ENCODE data around the gene ZNF524.

ZNF524 gene

GRCh38 chr19:55598719-55599467, 1.2 kb upstream of the ZNF524 start:
- Histone ChIP-seq H3K4me3 (peak overlapping the region; percentile 60 to 94 (median 72)), H3K27ac (peak overlapping the region; percentile 57 to 99 (median 97))

DNA sequence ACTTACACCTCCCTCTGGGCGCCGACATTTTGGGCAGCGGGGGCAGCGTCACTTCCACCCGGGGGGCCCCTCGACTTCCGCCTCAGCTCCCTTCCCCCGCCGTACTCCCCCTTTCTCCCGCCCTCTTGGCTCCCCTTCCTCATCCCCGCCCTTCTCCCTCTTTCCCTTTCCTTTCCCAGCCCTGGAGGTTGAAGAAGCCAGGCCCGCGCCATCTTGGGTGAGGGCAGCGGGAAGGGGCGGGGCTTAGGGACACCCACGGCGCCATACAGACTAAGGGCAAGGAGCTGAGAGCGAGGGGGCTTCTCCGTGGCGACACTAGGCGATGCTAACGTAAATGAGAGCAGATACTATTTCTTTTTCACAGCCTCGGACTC, 633 bp upstream of the ZNF524 start, which contains the start of gene FIZ1:
Gene FIZ1, minus strand, starts transcription at position 50 of the 374 bp plus-strand sequence. CDS start 1,652 bp downstream, outside the sequence.
- Histone ChIP-seq H3K27ac (peak within 1 kb of the TSS; percentile 84 to 99 (median 97)), H3K4me3 (peak within 1 kb of the TSS; percentile 60 to 94 (median 72))

DNA sequence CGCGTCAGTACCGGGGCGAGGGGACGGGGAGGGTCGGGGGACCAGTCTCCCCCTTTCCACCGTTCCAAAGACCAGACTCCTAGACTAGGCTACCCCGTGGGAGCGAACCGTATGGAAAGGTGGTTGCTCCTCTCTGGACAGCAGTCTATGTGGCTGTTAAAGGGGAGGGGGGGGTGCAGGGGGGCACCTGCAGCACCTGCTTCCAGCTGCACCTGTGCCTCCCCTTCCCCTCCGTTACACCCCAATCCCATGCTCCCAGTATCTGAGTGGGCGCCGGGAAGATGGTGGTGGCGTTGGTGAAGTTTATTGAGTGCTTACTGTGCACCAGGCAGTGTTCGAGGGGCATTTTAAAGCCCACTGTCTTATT, 557 bp downstream of the ZNF524 start:
- peak overlapping the region; percentile 84 to 99 (median 97) for H3K27ac ChIP-seq
- peak overlapping the region; percentile 60 to 94 (median 72) for H3K4me3 ChIP-seq

- Histone ChIP-seq H3K4me3 (peak overlapping the region; percentile 60 to 94 (median 72)), H3K27ac (peak overlapping the region in 20 of 21 experiments; percentile 4 to 99 (median 97))
Observed at GRCh38 chr19:55601084-55601483, 996 bp downstream of the ZNF524 start.

GRCh38 chr19:55602104-55603001, 2.3 kb downstream of the ZNF524 start:
- Histone ChIP-seq H3K27ac (peak overlapping the region in 6 of 21 experiments; percentile 5 to 99 (median 98)), H3K4me3 (no peak overlapping the region)

DNA sequence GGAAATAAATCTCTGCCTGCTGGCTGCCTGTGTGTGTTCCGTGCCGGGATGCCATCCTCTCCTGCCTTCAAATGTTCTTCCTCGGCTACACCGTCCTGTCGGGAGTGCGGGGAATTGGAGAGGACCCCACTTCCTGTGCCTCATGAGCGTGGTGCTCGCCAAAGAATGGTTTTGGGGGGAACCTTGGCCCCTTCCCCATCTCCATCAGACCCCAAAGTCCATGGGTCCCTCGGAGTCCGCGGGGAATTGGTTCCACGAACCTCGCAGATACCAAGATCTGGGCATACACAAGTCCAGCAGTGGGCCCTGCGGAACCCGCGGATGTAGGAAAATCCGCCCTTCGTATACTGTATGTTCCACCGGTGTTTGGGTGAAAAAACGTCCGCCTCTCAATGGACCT, 3.0 kb downstream of the ZNF524 start:
- Histone ChIP-seq H3K4me3 (no peak overlapping the region), H3K27ac (peak overlapping the region in 1 of 21 experiments; percentile 5)

GRCh38 chr19:55603581-55604292, 3.6 kb downstream of the ZNF524 start:
- Histone ChIP-seq H3K27ac (peak overlapping the region in 14 of 21 experiments; percentile 94 to 100 (median 97)), H3K4me3 (peak overlapping the region in 2 of 7 experiments; percentile 87 to 92)

DNA sequence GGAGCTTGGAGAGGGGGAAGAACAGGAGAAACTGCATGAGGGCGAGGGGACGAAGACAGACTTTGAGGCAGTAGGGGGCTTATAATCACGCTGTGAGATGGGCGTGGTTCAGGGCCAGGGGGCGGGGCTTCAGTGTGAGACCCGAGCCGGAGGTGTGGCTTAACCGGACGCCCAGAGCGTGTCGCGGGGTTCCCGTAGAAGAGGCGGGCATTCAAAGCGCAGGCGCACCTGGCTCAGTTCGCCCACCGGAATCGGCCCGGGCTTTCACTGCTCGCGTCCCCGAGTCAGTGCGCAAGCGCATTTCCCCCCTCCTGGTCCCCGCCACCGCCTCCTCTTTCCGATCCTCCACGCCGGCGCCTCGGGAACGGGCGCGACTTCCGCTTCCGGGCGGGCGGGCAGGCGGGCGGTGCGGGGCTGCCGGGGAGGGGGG, 5.1 kb downstream of the ZNF524 start:
- Histone ChIP-seq H3K4me3 (peak overlapping the region; percentile 69 to 97 (median 87)), H3K27ac (peak overlapping the region; percentile 83 to 100 (median 96))

DNA sequence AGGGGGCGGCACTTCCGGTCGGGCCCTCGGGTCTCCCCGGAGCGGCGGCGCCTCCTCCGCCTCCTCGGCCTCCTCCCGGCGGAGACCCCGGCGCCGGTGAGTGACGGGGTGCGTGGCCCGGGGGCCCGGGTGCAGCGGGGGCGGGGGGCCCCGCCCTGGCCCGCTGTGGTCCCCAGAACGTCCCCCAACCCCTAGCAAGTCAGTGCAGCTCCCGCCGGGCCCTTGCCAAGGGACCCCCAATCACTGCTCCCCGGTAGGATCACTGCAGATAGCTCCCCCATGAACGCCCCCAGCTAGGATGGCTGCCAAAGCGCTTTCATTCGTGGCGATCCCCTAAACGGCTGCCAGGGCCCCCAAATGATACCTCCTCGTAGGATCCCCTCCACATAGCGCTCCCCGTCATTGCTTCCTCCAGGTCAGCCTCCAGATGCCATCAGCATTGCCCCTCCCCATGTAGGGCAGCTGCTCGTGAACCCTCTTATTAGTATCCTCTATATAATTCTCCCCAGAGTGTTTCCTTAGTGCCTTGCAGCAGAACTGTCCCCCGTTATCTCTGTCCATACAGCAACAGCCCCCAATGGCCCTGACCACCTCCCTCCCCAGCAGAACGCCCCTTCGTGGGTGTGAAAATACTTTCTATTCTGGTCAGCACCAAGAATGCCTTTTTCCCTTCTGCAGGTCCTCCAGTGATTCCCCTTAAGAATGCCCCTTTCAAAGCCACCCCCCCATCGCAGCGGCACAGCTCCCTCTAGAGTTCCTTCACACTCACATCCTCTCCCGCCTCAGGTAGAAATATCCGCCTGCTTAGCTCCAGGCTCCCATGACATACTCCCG, 5.8 kb downstream of the ZNF524 start, which contains the start of gene ZNF865:
Gene ZNF865, plus strand, starts transcription at position 11 of the 834 bp plus-strand sequence. CDS start 7,972 bp downstream, outside the sequence.
- peak within 1 kb of the TSS; percentile 69 to 97 (median 87) for H3K4me3 ChIP-seq
- peak within 1 kb of the TSS; percentile 83 to 100 (median 96) for H3K27ac ChIP-seq

DNA sequence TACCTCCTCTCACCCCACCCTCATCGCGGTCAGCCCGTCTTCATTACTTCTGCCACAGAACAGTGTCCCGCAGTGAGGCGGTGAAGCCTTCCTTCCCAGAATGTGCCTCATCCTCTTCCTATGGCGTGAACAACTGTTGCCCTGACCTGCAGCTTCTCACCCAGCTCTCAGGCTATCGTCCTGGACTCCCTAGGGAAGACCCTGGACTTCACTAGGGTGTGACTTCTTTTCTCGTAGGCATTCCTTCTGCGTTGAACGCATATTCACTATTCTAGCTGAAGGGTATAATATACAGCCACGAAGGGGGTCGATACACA, 6.3 kb downstream of the ZNF524 start:
- H3K4me3 ChIP-seq: peak overlapping the region in 6 of 7 experiments; percentile 69 to 97 (median 87)
- H3K27ac ChIP-seq: peak overlapping the region in 19 of 21 experiments; percentile 83 to 100 (median 97)

GRCh38 chr19:55606817-55607216, 6.7 kb downstream of the ZNF524 start:
- Histone ChIP-seq H3K27ac (peak overlapping the region in 12 of 21 experiments; percentile 93 to 100 (median 97)), H3K4me3 (peak overlapping the region in 2 of 7 experiments; percentile 87 to 97)

DNA sequence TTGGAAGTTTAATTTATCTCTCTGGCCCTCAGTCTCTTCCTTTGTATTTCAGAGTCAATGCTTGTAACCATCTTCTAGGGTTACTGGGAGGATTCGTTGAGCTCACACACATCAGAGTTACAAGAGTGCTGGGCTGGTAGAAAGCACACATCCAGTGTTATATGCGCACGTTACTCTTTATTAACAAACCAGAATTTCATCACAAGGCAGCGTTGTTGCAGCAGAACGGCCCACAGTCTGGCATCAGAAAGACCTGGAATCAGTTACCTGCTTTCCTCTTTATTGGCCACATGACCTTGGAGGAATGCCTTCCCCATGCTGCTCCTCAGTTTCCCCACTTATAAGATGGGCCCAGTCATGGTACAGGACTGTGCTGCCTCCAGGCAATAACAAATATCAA, 9.2 kb downstream of the ZNF524 start:
- Histone ChIP-seq H3K4me3 (no peak overlapping the region), H3K27ac (no peak overlapping the region)

GRCh38 chr19:55611300-55611982, 11.4 kb downstream of the ZNF524 start:
- Histone ChIP-seq H3K27ac (peak overlapping the region in 1 of 21 experiments; percentile 22), H3K4me3 (no peak overlapping the region)

DNA sequence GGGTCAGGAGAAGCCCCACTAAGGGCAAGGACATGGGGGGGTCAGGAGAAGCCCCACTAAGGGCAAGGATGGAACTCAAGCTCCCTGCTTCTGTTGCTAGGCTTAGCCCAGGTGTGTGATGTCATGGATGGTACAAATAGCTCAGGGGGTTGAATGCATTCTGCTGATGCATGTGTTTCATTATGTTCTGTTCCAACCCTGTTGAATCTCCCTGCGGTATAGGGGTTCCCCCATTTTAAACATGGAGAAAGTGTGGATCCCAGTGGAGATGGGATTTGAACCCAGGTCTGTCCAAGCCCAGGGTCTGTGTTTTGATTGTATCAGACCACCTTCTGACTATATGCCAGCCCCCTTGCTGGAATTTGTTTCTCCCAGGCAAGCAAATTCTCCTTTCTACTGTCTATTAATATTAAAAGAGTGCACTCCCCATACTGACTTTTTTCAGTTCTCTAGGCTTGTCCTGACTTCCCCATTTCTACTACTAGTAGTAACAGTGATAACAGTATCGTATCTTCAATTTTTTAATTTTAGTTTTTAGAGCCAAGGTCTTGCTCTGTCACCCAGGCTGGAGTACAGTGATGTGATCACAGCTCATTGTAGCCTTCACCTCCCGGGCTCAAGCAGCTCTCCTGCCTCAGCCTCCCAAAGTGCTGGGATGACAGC, 12.0 kb downstream of the ZNF524 start:
- no peak overlapping the region for H3K27ac ChIP-seq
- H3K4me3 ChIP-seq: no peak overlapping the region

DNA sequence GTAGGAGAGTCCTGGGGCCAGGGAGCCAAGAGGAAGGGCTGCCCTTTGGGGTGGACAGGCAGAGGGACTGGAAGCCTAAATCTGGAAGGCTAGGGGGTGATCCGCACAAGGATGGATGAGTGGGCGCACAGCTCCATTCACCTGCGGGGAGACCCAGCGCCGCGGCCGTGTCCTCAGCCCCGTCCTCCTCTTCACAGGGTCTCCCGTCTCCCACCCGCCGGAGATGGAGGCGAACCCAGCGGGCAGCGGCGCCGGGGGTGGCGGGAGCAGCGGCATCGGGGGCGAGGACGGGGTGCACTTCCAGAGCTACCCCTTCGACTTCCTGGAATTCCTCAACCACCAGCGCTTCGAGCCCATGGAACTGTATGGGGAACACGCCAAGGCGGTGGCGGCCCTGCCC, 13.3 kb downstream of the ZNF524 start:
- Histone ChIP-seq H3K27ac (no peak overlapping the region), H3K4me3 (no peak overlapping the region)

- Histone ChIP-seq H3K27ac (no peak overlapping the region), H3K4me3 (no peak overlapping the region)
Observed at GRCh38 chr19:55613930-55614710, 14.0 kb downstream of the ZNF524 start.

All from skin epidermis (tissue), 12 donors.